ENCODE measurements around the gene CCDC201. TPM values are rescaled to one million over a fixed set of nuclear protein-coding genes. Genes with fewer than 3 reads are reported as not detected.

CCDC201 gene
- total and polyA plus RNA-seq, 8 donors = 0.04 TPM; not detected in 7

GRCh38 chr7:45919993-45920459 is 47.1 kb upstream of the CCDC201 start:
- Histone ChIP-seq H3K36me3 (no peaks in the 10 kb centered on the region), H3K27me3 (peaks cover 32 to 91% of the 10 kb centered on the region in 2 donors), H3K27ac (no peak overlapping the region), H3K4me3 (peak overlapping the region; percentile 26 to 29), H3K9me3 (no peaks in the 10 kb centered on the region), H3K4me1 (peaks cover 12 to 32% of the 10 kb centered on the region in 2 donors)
- no peak for ATAC-seq
- no peak for TF ChIP-seq CTCF (IDR thresholded peaks at IDR 0.05)
- intact Hi-C loops (cut with DNase I) = loop anchor here in 1 of 2 donors (10.0 kb wide), 3 partner anchors 435 to 1255 kb away; no protein-coding TSS in a partner anchor
- no peak for DNase-seq

GRCh38 chr7:45919231-45919784 is 46.4 kb upstream of the CCDC201 start:
- DNase-seq (no peak), ATAC-seq (no peak)
- peaks cover 12 to 32% of the 10 kb centered on the region in 2 donors for H3K4me1 ChIP-seq
- peaks cover 32 to 87% of the 10 kb centered on the region in 2 donors for H3K27me3 ChIP-seq
- no peak overlapping the region for H3K27ac ChIP-seq
- intact Hi-C loops (cut with DNase I) = loop anchor here in 1 of 2 donors (10.0 kb wide), 2 partner anchors 1165 to 1255 kb away; no protein-coding TSS in a partner anchor
- no peaks in the 10 kb centered on the region for H3K9me3 ChIP-seq
- no peak for TF ChIP-seq CTCF (IDR thresholded peaks at IDR 0.05)
- H3K36me3 ChIP-seq = no peaks in the 10 kb centered on the region
- H3K4me3 ChIP-seq = no peak overlapping the region

GRCh38 chr7:45918556-45918955 is 45.7 kb upstream of the CCDC201 start:
- no peak for ATAC-seq
- no peak for DNase-seq
- Histone ChIP-seq H3K27me3 (peaks cover 32 to 79% of the 10 kb centered on the region in 2 donors), H3K36me3 (no peaks in the 10 kb centered on the region), H3K27ac (no peak overlapping the region), H3K9me3 (no peaks in the 10 kb centered on the region), H3K4me1 (peaks cover 12 to 31% of the 10 kb centered on the region in 2 donors), H3K4me3 (no peak overlapping the region)
- intact Hi-C loops (cut with DNase I) = loop anchor here in 1 of 2 donors (10.0 kb wide), 2 partner anchors 1166 to 1256 kb away; no protein-coding TSS in a partner anchor
- TF ChIP-seq CTCF (IDR thresholded peaks at IDR 0.05) = no peak

- peaks cover 32 to 70% of the 10 kb centered on the region in 2 donors for H3K27me3 ChIP-seq
- intact Hi-C loops (cut with DNase I) = loop anchor here in 1 of 2 donors (10.0 kb wide), 2 partner anchors 1167 to 1257 kb away; no protein-coding TSS in a partner anchor
- peaks cover 10 to 23% of the 10 kb centered on the region in 2 donors for H3K4me1 ChIP-seq
- H3K36me3 ChIP-seq = no peaks in the 10 kb centered on the region
- no peaks in the 10 kb centered on the region for H3K9me3 ChIP-seq
- TF ChIP-seq CTCF (IDR thresholded peaks at IDR 0.05) = peak; percentile 91 to 96
- no peak overlapping the region for H3K4me3 ChIP-seq
- peak; percentile 63 for ATAC-seq
- no peak overlapping the region for H3K27ac ChIP-seq
- peak; percentile 66 to 89 (median 78) for DNase-seq
Observed at GRCh38 chr7:45917658-45918057, 44.8 kb upstream of the CCDC201 start.

GRCh38 chr7:45917064-45917463 is 44.2 kb upstream of the CCDC201 start:
- ATAC-seq = no peak
- Histone ChIP-seq H3K27me3 (peaks cover 32 to 64% of the 10 kb centered on the region in 2 donors), H3K27ac (no peak overlapping the region), H3K4me1 (peaks cover 9 to 18% of the 10 kb centered on the region in 2 donors), H3K4me3 (no peak overlapping the region), H3K9me3 (no peaks in the 10 kb centered on the region), H3K36me3 (no peaks in the 10 kb centered on the region)
- TF ChIP-seq CTCF (IDR thresholded peaks at IDR 0.05) = no peak
- intact Hi-C loops (cut with DNase I) = loop anchor here in 1 of 2 donors (10.0 kb wide), 2 partner anchors 1168 to 1258 kb away; no protein-coding TSS in a partner anchor
- DNase-seq = no peak

Measured in left lung (tissue), 10 donors.